Mucosa of stomach (tissue), 1 donor: ENCODE results near the gene DMAP1.

Experiments
- H3K27me3 ChIP-seq: one replicate; pipeline ENCODE4 v1.7.0; 2013; ENCODE audit warnings: mild to moderate bottlenecking, low read length; ENCODE audit not compliant: control insufficient read depth, insufficient read depth
- H3K36me3 ChIP-seq: one replicate; pipeline ENCODE4 v1.7.0; 2013; ENCODE audit warnings: low read length; ENCODE audit not compliant: control insufficient read depth, insufficient read depth
- H3K4me1 ChIP-seq: one replicate; pipeline ENCODE4 v1.7.0; 2013; ENCODE audit warnings: mild to moderate bottlenecking, low read length; ENCODE audit not compliant: control insufficient read depth, insufficient read depth
- H3K4me3 ChIP-seq: one replicate; pipeline ENCODE4 v1.7.0; 2013; ENCODE audit warnings: low read length
- H3K9ac ChIP-seq: one replicate; pipeline ENCODE4 v1.7.0; 2013; ENCODE audit warnings: mild to moderate bottlenecking, low read length, moderate library complexity
- H3K9me3 ChIP-seq: one replicate; pipeline ENCODE4 v1.7.0; 2013; ENCODE audit warnings: mild to moderate bottlenecking, low read length, moderate library complexity; ENCODE audit not compliant: control insufficient read depth
- donor health status: Pancreatic carcinoma.

The DMAP1 gene

DNA sequence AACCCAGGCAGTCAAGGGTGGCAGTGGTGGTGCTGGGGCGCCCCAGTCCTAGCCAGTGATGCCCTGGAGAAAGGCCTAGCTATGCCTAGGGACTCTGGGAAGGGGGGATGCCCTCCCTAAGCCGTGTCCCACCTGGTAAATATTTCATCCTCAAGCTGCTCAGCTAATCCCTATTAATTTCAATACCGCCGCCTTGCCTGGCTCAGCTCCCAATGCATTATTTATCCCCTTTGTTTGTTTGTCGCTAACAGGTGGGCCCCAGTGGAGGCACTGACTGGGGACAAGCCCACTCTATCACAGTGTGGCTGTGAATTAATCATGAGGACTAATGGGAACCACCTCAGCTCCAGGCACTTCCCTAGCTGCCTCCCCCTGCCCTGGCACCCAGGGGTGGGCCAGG, 22.5 kb downstream of the DMAP1 start:
- no peaks in the 10 kb centered on the region for H3K27me3 ChIP-seq

GRCh38 chr1:44236490-44237272, 23.4 kb downstream of the DMAP1 start:
- Histone ChIP-seq H3K4me1 (peaks cover 11% of the 10 kb centered on the region), H3K9ac (no peak overlapping the region), H3K36me3 (no peaks in the 10 kb centered on the region), H3K27me3 (no peaks in the 10 kb centered on the region), H3K4me3 (no peak overlapping the region), H3K9me3 (no peaks in the 10 kb centered on the region)

More for the DNA sequence above, 22.5 kb downstream of the DMAP1 start:
- peaks cover 8% of the 10 kb centered on the region for H3K4me1 ChIP-seq
- H3K9me3 ChIP-seq, result no peaks in the 10 kb centered on the region
- H3K36me3 ChIP-seq, result no peaks in the 10 kb centered on the region
- no peak overlapping the region for H3K9ac ChIP-seq
- no peak overlapping the region for H3K4me3 ChIP-seq

DNA sequence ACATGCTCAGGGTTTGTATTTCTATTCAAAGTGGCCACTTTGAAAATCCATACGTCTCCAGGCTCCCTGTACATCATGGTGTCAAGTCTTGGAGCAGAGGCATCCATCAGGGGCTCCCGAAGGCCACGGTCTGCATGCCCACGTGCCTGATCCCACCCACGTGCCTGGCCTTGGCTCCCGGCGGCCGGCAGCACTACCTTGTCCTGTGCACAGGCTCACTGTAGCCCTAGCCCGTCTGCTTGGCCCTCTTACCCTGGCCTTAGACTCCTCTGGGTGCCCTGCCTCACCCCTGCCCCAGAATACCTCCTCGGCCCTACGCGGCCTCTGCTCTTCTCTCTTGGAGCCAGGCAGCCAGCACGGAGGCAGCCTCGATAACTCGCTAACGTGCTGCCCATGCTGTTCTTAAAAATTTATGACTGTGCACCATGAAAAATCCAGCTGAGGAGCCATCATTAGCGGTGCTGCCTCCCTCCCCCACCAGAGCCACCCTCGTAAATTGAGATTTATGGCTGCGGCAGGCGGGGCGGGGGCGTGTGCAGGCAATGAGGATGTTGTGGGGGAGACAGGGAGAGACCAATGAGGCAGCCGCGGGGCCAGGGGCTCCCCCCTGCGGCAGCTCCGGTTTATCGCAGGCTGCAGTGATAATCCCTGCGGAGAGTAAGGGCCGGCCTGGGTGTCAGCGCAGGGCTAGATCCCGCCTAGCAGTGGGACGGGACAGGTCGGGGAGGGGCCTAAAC, 24.6 kb downstream of the DMAP1 start:
- peaks cover 11% of the 10 kb centered on the region for H3K4me1 ChIP-seq
- no peak overlapping the region for H3K4me3 ChIP-seq
- no peaks in the 10 kb centered on the region for H3K27me3 ChIP-seq
- H3K9ac ChIP-seq, result no peak overlapping the region
- H3K36me3 ChIP-seq, result no peaks in the 10 kb centered on the region
- no peaks in the 10 kb centered on the region for H3K9me3 ChIP-seq

DNA sequence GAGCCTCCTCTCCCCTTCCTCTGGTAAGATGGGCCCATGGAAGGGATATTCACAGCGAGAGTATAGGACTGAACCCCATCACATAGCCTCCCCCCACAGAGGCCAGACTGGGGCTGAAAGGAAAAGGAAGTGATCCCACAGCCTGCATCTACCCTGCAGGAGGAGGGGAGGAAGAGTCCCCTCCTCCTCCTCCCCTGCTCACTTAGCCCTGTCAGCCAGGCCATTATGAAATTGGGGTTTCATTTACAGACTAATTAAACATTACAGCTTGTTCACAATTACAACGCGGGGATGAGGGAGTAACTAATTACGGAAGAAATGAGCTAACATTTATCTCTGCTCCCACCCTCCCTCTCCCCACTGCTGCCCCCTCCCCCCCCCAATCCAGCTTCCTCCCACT, 25.4 kb downstream of the DMAP1 start:
- Histone ChIP-seq H3K9ac (no peak overlapping the region), H3K36me3 (no peaks in the 10 kb centered on the region), H3K27me3 (no peaks in the 10 kb centered on the region), H3K9me3 (no peaks in the 10 kb centered on the region), H3K4me3 (no peak overlapping the region), H3K4me1 (peaks cover 11% of the 10 kb centered on the region)

- Histone ChIP-seq H3K4me1 (peaks cover 11% of the 10 kb centered on the region), H3K27me3 (no peaks in the 10 kb centered on the region), H3K9me3 (no peaks in the 10 kb centered on the region), H3K4me3 (no peak overlapping the region), H3K36me3 (no peaks in the 10 kb centered on the region), H3K9ac (no peak overlapping the region)
Measured at GRCh38 chr1:44239331-44239960, 26.2 kb downstream of the DMAP1 start.

DNA sequence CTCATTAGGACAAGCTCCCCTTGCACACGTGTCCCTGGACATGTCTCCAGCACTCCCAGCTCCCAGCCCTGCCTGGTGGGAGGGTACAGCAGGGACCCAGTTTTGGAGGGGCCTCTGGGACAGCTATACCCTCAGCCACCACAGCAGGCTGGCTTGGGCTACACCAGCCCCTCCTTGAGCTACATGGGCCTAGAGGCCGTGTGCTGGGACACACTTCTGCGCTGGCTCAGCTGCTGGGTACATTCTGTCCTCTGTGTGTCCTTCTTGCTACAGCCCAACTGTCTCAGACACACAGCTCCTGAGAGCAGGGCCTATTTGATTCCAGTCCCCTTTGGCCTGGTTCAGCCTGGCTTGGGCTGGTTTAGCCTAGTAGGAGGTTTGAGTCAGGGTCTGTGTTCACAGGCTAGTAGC, 26.7 kb downstream of the DMAP1 start:
- no peak overlapping the region for H3K9ac ChIP-seq
- peaks cover 11% of the 10 kb centered on the region for H3K4me1 ChIP-seq
- H3K36me3 ChIP-seq, result no peaks in the 10 kb centered on the region
- no peaks in the 10 kb centered on the region for H3K9me3 ChIP-seq
- no peak overlapping the region for H3K4me3 ChIP-seq
- no peaks in the 10 kb centered on the region for H3K27me3 ChIP-seq

DNA sequence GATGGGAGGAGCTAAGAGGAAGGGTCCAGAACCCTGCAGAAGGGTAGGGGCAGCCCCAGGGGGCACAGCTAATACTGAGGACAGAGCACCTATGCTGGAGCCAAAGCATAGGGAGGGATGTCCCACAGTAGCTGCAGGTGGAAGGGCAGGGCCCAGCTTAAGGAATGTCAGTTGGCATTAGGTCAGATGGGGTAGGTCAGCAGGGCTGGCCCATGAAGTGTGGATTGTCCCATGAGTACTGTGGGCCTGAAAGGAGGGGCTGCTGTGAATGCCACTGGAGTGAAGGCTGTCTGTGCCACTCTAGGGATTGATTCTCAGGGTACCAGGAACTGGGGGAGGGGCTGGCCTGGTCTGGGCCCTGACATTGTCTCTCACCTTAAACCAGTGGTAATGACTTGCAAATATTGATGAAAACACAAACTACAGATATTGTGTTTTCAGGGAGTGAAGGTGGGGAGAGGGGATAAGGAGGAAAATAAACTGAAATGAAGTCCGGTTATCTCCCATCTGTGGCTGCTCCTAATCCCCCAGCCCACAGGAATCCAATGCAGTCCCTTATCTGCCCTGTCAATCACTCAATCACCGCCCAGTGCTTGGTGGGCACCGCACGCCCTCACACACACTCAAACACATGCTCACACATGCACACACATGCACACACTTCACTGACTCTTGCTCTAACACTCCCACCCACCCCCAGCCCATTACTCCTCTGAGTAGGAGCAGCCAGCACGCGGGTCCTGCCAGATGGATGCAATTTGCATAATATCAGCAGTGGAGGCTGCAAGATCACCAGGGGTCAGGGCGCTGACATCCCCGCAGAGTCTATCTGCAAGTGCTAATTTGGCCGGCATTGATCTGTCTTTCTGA, 27.8 kb downstream of the DMAP1 start:
- Histone ChIP-seq H3K9me3 (no peaks in the 10 kb centered on the region), H3K27me3 (no peaks in the 10 kb centered on the region), H3K36me3 (no peaks in the 10 kb centered on the region), H3K4me1 (peaks cover 11% of the 10 kb centered on the region), H3K4me3 (no peak overlapping the region), H3K9ac (no peak overlapping the region)

- Histone ChIP-seq H3K27me3 (no peaks in the 10 kb centered on the region), H3K4me3 (no peak overlapping the region), H3K9ac (no peak overlapping the region), H3K36me3 (no peaks in the 10 kb centered on the region), H3K4me1 (peaks cover 11% of the 10 kb centered on the region), H3K9me3 (no peaks in the 10 kb centered on the region)
Measured at GRCh38 chr1:44242746-44243145, 29.5 kb downstream of the DMAP1 start.

- Histone ChIP-seq H3K9ac (no peak overlapping the region), H3K4me3 (no peak overlapping the region), H3K9me3 (no peaks in the 10 kb centered on the region), H3K27me3 (no peaks in the 10 kb centered on the region), H3K36me3 (no peaks in the 10 kb centered on the region), H3K4me1 (peaks cover 11% of the 10 kb centered on the region)
Measured at GRCh38 chr1:44243782-44244495, 30.7 kb downstream of the DMAP1 start.

GRCh38 chr1:44244986-44245385, 31.7 kb downstream of the DMAP1 start:
- peaks cover 11% of the 10 kb centered on the region for H3K4me1 ChIP-seq
- H3K9ac ChIP-seq, result no peak overlapping the region
- no peak overlapping the region for H3K4me3 ChIP-seq
- no peaks in the 10 kb centered on the region for H3K27me3 ChIP-seq
- no peaks in the 10 kb centered on the region for H3K36me3 ChIP-seq
- no peaks in the 10 kb centered on the region for H3K9me3 ChIP-seq

DNA sequence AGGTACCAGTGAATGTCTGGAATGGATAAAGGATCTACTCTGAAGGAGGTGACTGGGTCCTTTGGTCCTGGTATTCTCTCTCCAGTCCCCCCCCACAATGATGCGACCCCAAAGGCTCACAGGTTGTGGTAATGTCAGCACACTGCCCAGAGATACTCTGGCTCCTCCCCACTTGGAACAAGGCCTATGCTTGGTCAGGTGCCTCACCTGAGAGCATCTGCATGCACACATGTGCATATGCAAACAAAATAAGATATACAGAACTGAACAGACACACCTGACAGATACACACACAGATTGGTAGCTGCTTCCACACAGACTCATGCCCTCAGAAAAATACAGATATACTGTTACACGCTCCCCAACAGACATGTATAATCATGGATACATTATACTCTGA, 33.5 kb downstream of the DMAP1 start:
- no peaks in the 10 kb centered on the region for H3K36me3 ChIP-seq
- no peaks in the 10 kb centered on the region for H3K27me3 ChIP-seq
- H3K4me3 ChIP-seq, result no peak overlapping the region
- H3K9ac ChIP-seq, result no peak overlapping the region
- H3K9me3 ChIP-seq, result no peaks in the 10 kb centered on the region
- peaks cover 3% of the 10 kb centered on the region for H3K4me1 ChIP-seq
